Smooth muscle cell (in vitro differentiated cells): Measurements from ENCODE around the gene ATOX1. TPM values are rescaled to one million over a fixed set of nuclear protein-coding genes. Genes with fewer than 3 reads are reported as not detected.

Source experiments
- DNase-seq: peaks from one replicate; lab custom pipeline; 2025; ENCODE audit not compliant: unreplicated experiment; lab: John Stamatoyannopoulos, UW
- H2AFZ ChIP-seq: fragments of 200-600 bp; sonication (generic); 2 replicates; pipeline ENCODE4 v1.6.0; 2016; ENCODE audit warnings: antibody characterized with exemption, low read depth, mild to moderate bottlenecking
- H3F3A ChIP-seq: fragments of 200-600 bp; sonication (generic); 2 replicates; pipeline ENCODE4 v1.6.0; 2017; ENCODE audit warnings: antibody characterized with exemption, low read depth
- H3K27ac ChIP-seq: fragments of 200-600 bp; sonication (generic); 2 replicates; pipeline ENCODE4 v1.5.1; 2016; ENCODE audit warnings: low read depth, mild to moderate bottlenecking
- H3K27me3 ChIP-seq: fragments of 200-600 bp; sonication (generic); 2 replicates; pipeline ENCODE4 v1.6.1; 2016; ENCODE audit warnings: low read depth, mild to moderate bottlenecking
- H3K36me3 ChIP-seq: fragments of 200-600 bp; sonication (generic); 2 replicates; pipeline ENCODE4 v1.5.1; 2016; ENCODE audit warnings: low read depth
- H3K4me1 ChIP-seq: fragments of 200-600 bp; sonication (generic); 2 replicates; pipeline ENCODE4 v1.5.1; 2016; ENCODE audit warnings: low read depth
- H3K4me2 ChIP-seq: fragments of 200-600 bp; sonication (generic); 2 replicates; pipeline ENCODE4 v1.6.0; 2016; ENCODE audit warnings: mild to moderate bottlenecking
- H3K4me3 ChIP-seq: fragments of 200-600 bp; sonication (generic); 2 replicates; pipeline ENCODE4 v1.5.1; 2016; ENCODE audit warnings: mild to moderate bottlenecking
- H3K79me2 ChIP-seq: fragments of 200-600 bp; sonication (generic); 2 replicates; pipeline ENCODE4 v1.6.0; 2016; ENCODE audit warnings: low read depth, mild to moderate bottlenecking
- H3K9ac ChIP-seq: fragments of 200-600 bp; sonication (generic); 2 replicates; pipeline ENCODE4 v1.6.0; 2016; ENCODE audit warnings: low read depth
- H3K9me3 ChIP-seq: fragments of 200-600 bp; sonication (generic); replicated peaks from 2 replicates; pipeline ENCODE4 v1.5.1; 2016; ENCODE audit warnings: low read depth
- H4K20me1 ChIP-seq: fragments of 200-600 bp; sonication (generic); 2 replicates; pipeline ENCODE4 v1.6.0; 2016; ENCODE audit warnings: low read depth
- WGBS: methylation state at CpG from one replicate; pipeline ENCODE4 v1.1.7; 2016; ENCODE audit warnings: low lambda C conversion rate; 5-methylcytosine and 5-hydroxymethylcytosine counted together
- polyA plus RNA-seq: library from polyadenylated mRNA; unstranded; fragments of >200 nt; fragmentation: Nextera tagmentation; extraction: Ambion mirVana; gene quantifications from 2 replicates; pipeline ENCODE4 v1.2.1, GENCODE V29; 2016
- total RNA-seq: library from RNA; depleted of rRNA; stranded (reverse); fragments of >200 nt; gene quantifications from 2 replicates; pipeline ENCODE4 v1.2.3, GENCODE V29; 2014
- TF ChIP-seq, protein P1 (sequence below): fragments of 200-600 bp; sonication (generic); IDR thresholded peaks from 2 replicates; pipeline ENCODE4 v1.5.1; 2017; ENCODE audit warnings: borderline replicate concordance, mild to moderate bottlenecking, antibody characterized with exemption; ENCODE audit not compliant: insufficient read depth, poor library complexity, severe bottlenecking

ATOX1 gene
- 73.3 and 84.3 TPM in 2 replicates for total RNA-seq
- 315 and 337 TPM in 2 replicates for polyA plus RNA-seq

- H3K36me3 ChIP-seq: no peaks in the 10 kb centered on the region
- H3K4me2 ChIP-seq: peak within 1 kb of the TSS; percentile 95
- H3K27me3 ChIP-seq: no peaks in the 10 kb centered on the region
- no peaks in the 10 kb centered on the region for H3K9me3 ChIP-seq
- 4% methylated on average over 45 of the region's 61 CpGs for WGBS
- peak; percentile 78 for DNase-seq
- peak within 1 kb of the TSS; percentile 88 for H3K4me3 ChIP-seq
- TF ChIP-seq, protein P1, sequence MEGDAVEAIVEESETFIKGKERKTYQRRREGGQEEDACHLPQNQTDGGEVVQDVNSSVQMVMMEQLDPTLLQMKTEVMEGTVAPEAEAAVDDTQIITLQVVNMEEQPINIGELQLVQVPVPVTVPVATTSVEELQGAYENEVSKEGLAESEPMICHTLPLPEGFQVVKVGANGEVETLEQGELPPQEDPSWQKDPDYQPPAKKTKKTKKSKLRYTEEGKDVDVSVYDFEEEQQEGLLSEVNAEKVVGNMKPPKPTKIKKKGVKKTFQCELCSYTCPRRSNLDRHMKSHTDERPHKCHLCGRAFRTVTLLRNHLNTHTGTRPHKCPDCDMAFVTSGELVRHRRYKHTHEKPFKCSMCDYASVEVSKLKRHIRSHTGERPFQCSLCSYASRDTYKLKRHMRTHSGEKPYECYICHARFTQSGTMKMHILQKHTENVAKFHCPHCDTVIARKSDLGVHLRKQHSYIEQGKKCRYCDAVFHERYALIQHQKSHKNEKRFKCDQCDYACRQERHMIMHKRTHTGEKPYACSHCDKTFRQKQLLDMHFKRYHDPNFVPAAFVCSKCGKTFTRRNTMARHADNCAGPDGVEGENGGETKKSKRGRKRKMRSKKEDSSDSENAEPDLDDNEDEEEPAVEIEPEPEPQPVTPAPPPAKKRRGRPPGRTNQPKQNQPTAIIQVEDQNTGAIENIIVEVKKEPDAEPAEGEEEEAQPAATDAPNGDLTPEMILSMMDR: no peak
- peak within 1 kb of the TSS; percentile 85 for H2AFZ ChIP-seq
- H3K9ac ChIP-seq: peak within 1 kb of the TSS; percentile 89
- peaks cover 4% of the 10 kb centered on the region for H3F3A ChIP-seq
- H4K20me1 ChIP-seq: no peaks in the 10 kb centered on the region
- peaks cover 15% of the 10 kb centered on the region for H3K4me1 ChIP-seq
- peak within 1 kb of the TSS; percentile 76 for H3K27ac ChIP-seq
- peaks cover 35% of the 10 kb centered on the region for H3K79me2 ChIP-seq
Measured at GRCh38 chr5:151758430-151759241, at the start of gene ATOX1. Gene ATOX1, minus strand, starts transcription at chr5:151758631. Its CDS starts 80 bp downstream, at chr5:151758551.

- Histone ChIP-seq H3K4me1 (no peaks in the 10 kb centered on the region), H3K4me3 (no peak overlapping the region), H3K4me2 (peak overlapping the region; percentile 25), H3K27me3 (no peaks in the 10 kb centered on the region), H3F3A (peaks cover 22% of the 10 kb centered on the region), H3K9me3 (no peaks in the 10 kb centered on the region), H3K9ac (no peak overlapping the region), H4K20me1 (peaks cover 76% of the 10 kb centered on the region), H3K79me2 (peaks cover 29% of the 10 kb centered on the region), H2AFZ (no peak overlapping the region), H3K36me3 (peaks cover 11% of the 10 kb centered on the region), H3K27ac (peak overlapping the region; percentile 4)
- 85% methylated on average over 3 of the region's 3 CpGs for WGBS
- TF ChIP-seq, protein P1: no peak
- no peak for DNase-seq
Measured at GRCh38 chr5:151805414-151806223, 47.2 kb upstream of the ATOX1 start.

- no peak overlapping the region for H2AFZ ChIP-seq
- WGBS: 97% methylated on average over 2 of the region's 2 CpGs
- TF ChIP-seq, protein P1: no peak
- H3K79me2 ChIP-seq: peaks cover 51% of the 10 kb centered on the region
- no peaks in the 10 kb centered on the region for H3K27me3 ChIP-seq
- H3K4me2 ChIP-seq: no peak overlapping the region
- no peak overlapping the region for H3K4me3 ChIP-seq
- no peaks in the 10 kb centered on the region for H3K4me1 ChIP-seq
- H4K20me1 ChIP-seq: peaks cover 89% of the 10 kb centered on the region
- no peaks in the 10 kb centered on the region for H3K9me3 ChIP-seq
- no peak for DNase-seq
- no peak overlapping the region for H3K27ac ChIP-seq
- peaks cover 32% of the 10 kb centered on the region for H3K36me3 ChIP-seq
- peaks cover 32% of the 10 kb centered on the region for H3F3A ChIP-seq
- no peak overlapping the region for H3K9ac ChIP-seq
Measured at GRCh38 chr5:151800532-151800931, 42.1 kb upstream of the ATOX1 start.
